Uterus (tissue), 4 donors: ENCODE data around the gene RMC1. TPM values are rescaled to one million over a fixed set of nuclear protein-coding genes. Genes with fewer than 3 reads are reported as not detected.

ENCODE experiments used
- DNase-seq, 2 donors: peaks; one replicate each; pipeline ENCODE4 v3.0.0-alpha.2; 2019 to 2020
- H3K27ac ChIP-seq, 2 donors: fragments of 200-600 bp; sonication (generic); 1 replicate in 1 of 2; 2 replicates in 1 of 2; pipeline ENCODE4 v1.5.1; 2016 to 2018
- H3K27me3 ChIP-seq, 2 donors: fragments of 200-600 bp; sonication (generic); one replicate each; pipeline ENCODE4 v1.5.1; 2018 to 2019; ENCODE audit warnings: control low read depth in 1 of 2
- H3K36me3 ChIP-seq, 2 donors: fragments of 200-600 bp; sonication (generic); one replicate each; pipeline ENCODE4 v1.5.1; 2019; ENCODE audit warnings: control low read depth in 1 of 2
- H3K4me1 ChIP-seq, 2 donors: fragments of 200-600 bp; sonication (generic); one replicate each; pipeline ENCODE4 v1.5.1; 2018 to 2019; ENCODE audit warnings: control low read depth in 1 of 2
- H3K4me3 ChIP-seq, 2 donors: fragments of 200-600 bp; sonication (generic); 1 replicate in 1 of 2; 2 replicates in 1 of 2; pipeline ENCODE4 v1.5.1; 2018 to 2019; ENCODE audit warnings: mild to moderate bottlenecking in 1 of 2
- H3K9me3 ChIP-seq, 2 donors: fragments of 200-600 bp; sonication (generic); one replicate each; pipeline ENCODE4 v1.5.1; 2019; ENCODE audit warnings: control low read depth in 1 of 2
- CTCF ChIP-seq, 4 experiments: fragments of 200-600 bp in 2 of 4; fragments of 450-650 bp in 2 of 4; sonication (generic) in 2 of 4; IDR thresholded peaks; one replicate each; pipeline ENCODE4 v1.5.1; 2016 to 2019; ENCODE audit warnings: antibody characterized with exemption in 4 of 4, mild to moderate bottlenecking in 2 of 4, moderate library complexity in 1 of 4
- POLR2A ChIP-seq, 2 donors: fragments of 450-650 bp; IDR thresholded peaks; one replicate each; pipeline ENCODE4 v1.6.1; 2016; ENCODE audit warnings: antibody characterized with exemption in 2 of 2, mild to moderate bottlenecking in 1 of 2, moderate library complexity in 1 of 2
- intact Hi-C: fragments of 100-400 bp; cut with DNase I; formaldehyde crosslinking; loops from one replicate; pipeline ENCODE4 v1.15.1; 2023; ENCODE audit warnings: low total_unique reads
- total RNA-seq, 4 donors: library from RNA; depleted of rRNA in 3 of 4; stranded (reverse); fragments of >200 nt in 3 of 4; gene quantifications; one replicate each; pipeline versions ENCODE4 v1.1.0 to v1.2.4, GENCODE V29; 2014 to 2023
- donor health status: DM: yes; HTN: yes; CAD: no.

The RMC1 gene
- total RNA-seq, 4 donors from 2014 or later: 12.9 to 56.4 (median 27.8) TPM

GRCh38 chr18:23534276-23534675 is 31.0 kb downstream of the RMC1 start:
- H3K27me3 ChIP-seq: no peaks in the 10 kb centered on the region
- TF ChIP-seq CTCF (IDR thresholded peaks at IDR 0.05) (no peak), POLR2A (IDR thresholded peaks at IDR 0.05) (no peak)
- H3K27ac ChIP-seq: no peak overlapping the region
- intact Hi-C loops: no loop called here
- no peaks in the 10 kb centered on the region for H3K9me3 ChIP-seq
- H3K4me1 ChIP-seq: no peaks in the 10 kb centered on the region
- H3K4me3 ChIP-seq: no peak overlapping the region
- no peak for DNase-seq
- H3K36me3 ChIP-seq: no peaks in the 10 kb centered on the region

- intact Hi-C loops: no loop called here
- H3K27me3 ChIP-seq: no peaks in the 10 kb centered on the region
- DNase-seq: no peak
- H3K36me3 ChIP-seq: no peaks in the 10 kb centered on the region
- no peaks in the 10 kb centered on the region for H3K9me3 ChIP-seq
- TF ChIP-seq POLR2A (IDR thresholded peaks at IDR 0.05): no peak
- TF ChIP-seq CTCF (IDR thresholded peaks at IDR 0.05): no peak
- H3K4me3 ChIP-seq: no peak overlapping the region
- no peak overlapping the region for H3K27ac ChIP-seq
- no peaks in the 10 kb centered on the region for H3K4me1 ChIP-seq
These were observed 32.9 kb downstream of the RMC1 start for GRCh38 chr18:23536204-23536603.

GRCh38 chr18:23537274-23537673 is 34.0 kb downstream of the RMC1 start:
- Histone ChIP-seq H3K36me3 (no peaks in the 10 kb centered on the region), H3K4me3 (no peak overlapping the region), H3K27me3 (no peaks in the 10 kb centered on the region), H3K4me1 (no peaks in the 10 kb centered on the region), H3K9me3 (no peaks in the 10 kb centered on the region), H3K27ac (no peak overlapping the region)
- no peak for DNase-seq
- intact Hi-C loops: no loop called here
- TF ChIP-seq CTCF (IDR thresholded peaks at IDR 0.05) (no peak), POLR2A (IDR thresholded peaks at IDR 0.05) (no peak)

- Histone ChIP-seq H3K9me3 (no peaks in the 10 kb centered on the region), H3K36me3 (no peaks in the 10 kb centered on the region), H3K4me1 (no peaks in the 10 kb centered on the region), H3K27ac (no peak overlapping the region), H3K4me3 (no peak overlapping the region), H3K27me3 (no peaks in the 10 kb centered on the region)
- intact Hi-C loops: no loop called here
- TF ChIP-seq CTCF (IDR thresholded peaks at IDR 0.05) (no peak), POLR2A (IDR thresholded peaks at IDR 0.05) (no peak)
- DNase-seq: no peak
These were observed 34.7 kb downstream of the RMC1 start for GRCh38 chr18:23538001-23538400.

GRCh38 chr18:23538870-23539269 is 35.6 kb downstream of the RMC1 start:
- TF ChIP-seq POLR2A (IDR thresholded peaks at IDR 0.05): no peak
- no peak for TF ChIP-seq CTCF (IDR thresholded peaks at IDR 0.05)
- intact Hi-C loops: no loop called here
- Histone ChIP-seq H3K4me3 (no peak overlapping the region), H3K9me3 (no peaks in the 10 kb centered on the region), H3K4me1 (no peaks in the 10 kb centered on the region), H3K27ac (no peak overlapping the region), H3K27me3 (no peaks in the 10 kb centered on the region), H3K36me3 (no peaks in the 10 kb centered on the region)
- DNase-seq: no peak
